CD14-positive monocyte (primary cell): ENCODE data around the gene ANKRD34B. TPM values are rescaled to one million over a fixed set of nuclear protein-coding genes. Genes with fewer than 3 reads are reported as not detected.

ENCODE experiments used
- DNase-seq, 3 donors: peaks; one replicate each; pipeline ENCODE4 v3.0.0-alpha.2; 2011 to 2022
- H2AFZ ChIP-seq: 2 replicates; pipeline ENCODE4 v1.6.0; 2012; ENCODE audit warnings: mild to moderate bottlenecking, low read depth, low read length, inconsistent platforms; ENCODE audit not compliant: insufficient read depth, poor library complexity, severe bottlenecking
- H3K27ac ChIP-seq, 2 donors: 1 replicate in 1 of 2; 2 replicates in 1 of 2; pipeline ENCODE4 v1.5.1; 2012 to 2013; ENCODE audit warnings: low read length in 2 of 2, control low read depth in 1 of 2, inconsistent platforms in 1 of 2, low read depth in 1 of 2, mild to moderate bottlenecking in 1 of 2
- H3K27me3 ChIP-seq, 2 donors: one replicate each; pipeline versions ENCODE4 v1.6.0 to v1.6.1; 2011 to 2013; ENCODE audit warnings: low read length in 2 of 2; ENCODE audit not compliant: control insufficient read depth in 2 of 2, insufficient read depth in 2 of 2
- H3K36me3 ChIP-seq, 2 donors: replicated peaks in 1 of 2; 1 replicate in 1 of 2; 2 replicates in 1 of 2; pipeline versions ENCODE4 v1.5.1 to v1.6.1; 2012 to 2013; ENCODE audit warnings: low read length in 2 of 2, control low read depth in 1 of 2, inconsistent platforms in 1 of 2, mild to moderate bottlenecking in 1 of 2; ENCODE audit not compliant: insufficient read depth in 2 of 2, control insufficient read depth in 1 of 2
- H3K4me1 ChIP-seq, 2 donors: 1 replicate in 1 of 2; 2 replicates in 1 of 2; pipeline versions ENCODE4 v1.5.1 to v1.6.1; 2012 to 2013; ENCODE audit warnings: low read length in 2 of 2, control low read depth in 1 of 2, inconsistent platforms in 1 of 2, mild to moderate bottlenecking in 1 of 2, moderate library complexity in 1 of 2; ENCODE audit not compliant: insufficient read depth in 2 of 2, control insufficient read depth in 1 of 2
- H3K4me2 ChIP-seq: replicated peaks from 2 replicates; pipeline ENCODE3; 2012; ENCODE audit warnings: low read length, moderate library complexity, mild to moderate bottlenecking; ENCODE audit not compliant: poor library complexity, severe bottlenecking; ENCODE audit errors: extremely low read depth
- H3K4me3 ChIP-seq, 3 experiments: fragments of 200-600 bp in 1 of 3; sonication (generic) in 1 of 3; replicated peaks in 1 of 3; 1 replicate in 2 of 3; 2 replicates in 1 of 3; pipeline ENCODE4 v1.5.1; 2011 to 2013; ENCODE audit warnings: low read length in 3 of 3, mild to moderate bottlenecking in 3 of 3, control low read depth in 2 of 3, low read depth in 2 of 3, inconsistent platforms in 1 of 3, moderate library complexity in 1 of 3
- H3K79me2 ChIP-seq: 2 replicates; pipeline ENCODE4 v1.6.0; 2012; ENCODE audit warnings: mild to moderate bottlenecking, control low read depth, inconsistent platforms, low read length, moderate library complexity; ENCODE audit not compliant: insufficient read depth
- H3K9ac ChIP-seq: 2 replicates; pipeline ENCODE4 v1.6.0; 2017; ENCODE audit warnings: low read length, mild to moderate bottlenecking; ENCODE audit not compliant: insufficient read depth, poor library complexity, severe bottlenecking
- H3K9me3 ChIP-seq, 2 donors: replicated peaks in 1 of 2; 1 replicate in 1 of 2; 2 replicates in 1 of 2; pipeline versions ENCODE4 v1.5.1 to v1.6.1; 2012 to 2013; ENCODE audit warnings: low read length in 2 of 2, control low read depth in 1 of 2; ENCODE audit not compliant: control insufficient read depth in 1 of 2, insufficient read depth in 1 of 2
- H4K20me1 ChIP-seq: 2 replicates; pipeline ENCODE4 v1.6.0; 2012; ENCODE audit warnings: mild to moderate bottlenecking, low read length, control low read depth, moderate library complexity; ENCODE audit not compliant: insufficient read depth
- H3K27ac Mint-ChIP-seq, 7 donors: one replicate each; pipeline ENCODE4 v1.8.0; 2020; ENCODE audit warnings: mild to moderate bottlenecking in 7 of 7, mixed read lengths in 7 of 7, moderate library complexity in 6 of 7, inconsistent platforms in 2 of 7
- H3K27me3 Mint-ChIP-seq, 3 donors: one replicate each; pipeline ENCODE4 v1.8.0; 2021 to 2022; ENCODE audit warnings: low read depth in 3 of 3, mild to moderate bottlenecking in 3 of 3, mixed read lengths in 3 of 3, moderate library complexity in 3 of 3, inconsistent platforms in 1 of 3
- H3K36me3 Mint-ChIP-seq, 2 donors: one replicate each; pipeline ENCODE4 v1.8.0; 2020; ENCODE audit warnings: mixed read lengths in 2 of 2, inconsistent platforms in 1 of 2, mild to moderate bottlenecking in 1 of 2
- H3K4me1 Mint-ChIP-seq: one replicate; pipeline ENCODE4 v1.8.0; 2020; ENCODE audit warnings: mild to moderate bottlenecking, mixed read lengths
- H3K4me3 Mint-ChIP-seq, 2 donors: one replicate each; pipeline ENCODE4 v1.8.0; 2020; ENCODE audit warnings: mild to moderate bottlenecking in 2 of 2, mixed read lengths in 2 of 2, moderate library complexity in 1 of 2
- H3K9me3 Mint-ChIP-seq, 7 donors: one replicate each; pipeline ENCODE4 v1.8.0; 2020 to 2022; ENCODE audit warnings: mixed read lengths in 7 of 7, mild to moderate bottlenecking in 6 of 7, moderate library complexity in 6 of 7, inconsistent platforms in 2 of 7
- CTCF ChIP-seq: fragments of 200-600 bp; IDR thresholded peaks from one replicate; pipeline ENCODE4 v1.8.0; 2022; ENCODE audit warnings: antibody characterized with exemption, mild to moderate bottlenecking
- WGBS: methylation state at CpG from one replicate; pipeline ENCODE4 v1.1.5; 2013; ENCODE audit warnings: missing lambda C conversion rate; ENCODE audit not compliant: insufficient coverage; 5-methylcytosine and 5-hydroxymethylcytosine counted together
- intact Hi-C, 2 donors: fragments of 100-400 bp; cut with micrococcal nuclease; formaldehyde crosslinking; loops; one replicate each; pipeline versions ENCODE4 v1.15.0 to v1.15.1; 2023
- polyA plus RNA-seq, 3 donors: library from polyadenylated mRNA; depleted of rRNA in 1 of 3; unstranded in 2 of 3; stranded (reverse) in 1 of 3; fragments of 300-500 nt in 2 of 3; fragments of >200 nt in 1 of 3; fragmentation: Illumina TruSeq in 2 of 3; gene quantifications; 1 replicate in 2 of 3; 2 replicates in 1 of 3; pipeline ENCODE4 v1.2.3, GENCODE V29; 2012 to 2021

Gene ANKRD34B
- polyA plus RNA-seq, 3 donors = 0.43 to 2.0 (median 1.3) TPM

GRCh38 chr5:80592105-80592504 is 22.0 kb upstream of the ANKRD34B start:
- H3K36me3 Mint-ChIP-seq = no peaks in the 10 kb centered on the region
- no peak overlapping the region for H3K27ac Mint-ChIP-seq
- H3K9me3 Mint-ChIP-seq = peaks cover 0 to 2% (median 0%) of the 10 kb centered on the region in 7 donors

GRCh38 chr5:80591352-80591751 is 21.3 kb upstream of the ANKRD34B start:
- Histone ChIP-seq H2AFZ (no peak overlapping the region), H3K9me3 (no peaks in the 10 kb centered on the region), H3K9ac (no peak overlapping the region), H3K4me2 (no peak overlapping the region), H3K27me3 (no peaks in the 10 kb centered on the region), H3K4me1 (no peaks in the 10 kb centered on the region), H3K27ac (no peak overlapping the region), H3K4me3 (no peak overlapping the region), H3K36me3 (no peaks in the 10 kb centered on the region), H4K20me1 (no peaks in the 10 kb centered on the region), H3K79me2 (no peaks in the 10 kb centered on the region)
- WGBS = 90% methylated on average over 2 of the region's 3 CpGs
- no peaks in the 10 kb centered on the region for H3K36me3 Mint-ChIP-seq
- peaks cover 0 to 6% (median 0%) of the 10 kb centered on the region in 3 donors for H3K27me3 Mint-ChIP-seq
- H3K4me3 Mint-ChIP-seq = no peak overlapping the region
- no peak overlapping the region for H3K27ac Mint-ChIP-seq
- intact Hi-C loops = no loop called here
- no peaks in the 10 kb centered on the region for H3K4me1 Mint-ChIP-seq
- TF ChIP-seq CTCF = no peak
- DNase-seq = no peak
- H3K9me3 Mint-ChIP-seq = peaks cover 0 to 2% (median 0%) of the 10 kb centered on the region in 7 donors

More at GRCh38 chr5:80592105-80592504, 22.0 kb upstream of the ANKRD34B start:
- peaks cover 0 to 6% (median 0%) of the 10 kb centered on the region in 3 donors for H3K27me3 Mint-ChIP-seq
- no peak overlapping the region for H3K27ac ChIP-seq
- no CpG with 5 or more reads among the region's 1 CpG for WGBS
- no peaks in the 10 kb centered on the region for H3K79me2 ChIP-seq
- H3K4me3 ChIP-seq = no peak overlapping the region
- H2AFZ ChIP-seq = no peak overlapping the region
- intact Hi-C loops = no loop called here
- H3K36me3 ChIP-seq = no peaks in the 10 kb centered on the region
- H3K4me3 Mint-ChIP-seq = no peak overlapping the region
- H3K4me1 Mint-ChIP-seq = no peaks in the 10 kb centered on the region
- no peaks in the 10 kb centered on the region for H4K20me1 ChIP-seq
- no peaks in the 10 kb centered on the region for H3K4me1 ChIP-seq
- no peaks in the 10 kb centered on the region for H3K27me3 ChIP-seq
- DNase-seq = no peak
- H3K4me2 ChIP-seq = no peak overlapping the region
- TF ChIP-seq CTCF = no peak
- no peaks in the 10 kb centered on the region for H3K9me3 ChIP-seq
- H3K9ac ChIP-seq = no peak overlapping the region
